ENCODE results near the gene CTSA.

DNA sequence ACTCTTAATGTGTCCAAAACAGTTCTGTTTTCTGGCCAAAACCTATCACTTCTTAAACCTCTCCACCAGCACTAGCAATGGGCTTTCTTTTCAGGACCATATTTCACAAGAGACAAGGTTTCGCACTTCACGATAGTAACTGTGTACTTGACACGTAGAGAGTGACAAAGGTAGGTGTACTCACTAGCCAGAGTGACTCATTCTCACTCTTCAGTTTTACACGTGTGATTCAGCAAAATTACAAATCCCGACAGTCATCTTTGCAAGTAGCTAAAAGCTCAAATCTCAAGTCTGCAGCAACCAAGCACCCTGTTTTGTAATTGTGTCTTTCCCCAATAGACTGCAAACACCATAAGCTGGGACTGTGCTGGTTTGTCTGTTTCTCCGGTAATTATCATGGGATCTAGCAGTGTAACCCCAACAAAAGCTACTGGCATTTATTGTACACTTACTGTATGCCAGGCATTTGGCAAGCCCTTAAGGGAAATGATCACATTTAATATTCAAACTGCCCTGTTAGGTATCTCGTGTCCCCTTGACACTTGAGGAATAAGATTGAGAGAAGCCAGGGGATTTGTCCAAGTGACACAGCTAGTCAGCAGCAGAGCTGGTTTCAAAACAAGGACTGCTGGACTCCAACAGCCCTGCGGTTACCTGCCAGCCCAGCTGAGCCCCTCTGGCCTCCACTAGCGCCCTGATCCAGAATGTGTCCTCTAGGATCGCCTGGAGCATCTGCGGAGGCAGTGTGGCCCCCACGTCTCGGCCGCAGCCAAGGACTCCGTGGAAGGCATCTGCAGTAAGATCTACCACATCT, 53.2 kb downstream of the CTSA start:
- TF ChIP-seq EZH2 (IDR thresholded peaks at IDR 0.05; ENCODE audit: insufficient read depth, poor library complexity, severe bottlenecking), result no peak
- TF ChIP-seq EZH2phosphoT487 (IDR thresholded peaks at IDR 0.05; ENCODE audit: insufficient read depth, low read depth), result no peak

Data from GM23248 (cell line).